Measurements from ENCODE around the gene KNDC1.

The KNDC1 gene

GRCh38 chr10:133227256-133227655 is 67.2 kb downstream of the KNDC1 start:
- no peak overlapping the region for H2BK120ac ChIP-seq (ENCODE audit: low read depth, low read length)
- H3K27ac ChIP-seq (ENCODE audit: low read length, poor library complexity, severe bottlenecking), result no peak overlapping the region
- no peak overlapping the region for H3K9ac ChIP-seq (ENCODE audit: low read length)
- H3K4me3 ChIP-seq (ENCODE audit: insufficient read depth in 1 of 2, low read depth in 1 of 2, low read length in 2 of 2), result no peak overlapping the region
- H2AFZ ChIP-seq (ENCODE audit: low read depth, low read length), result no peak overlapping the region
- H3K4me2 ChIP-seq (ENCODE audit: low read length, poor library complexity, severe bottlenecking), result no peak overlapping the region
- H2BK15ac ChIP-seq (ENCODE audit: low read depth, poor library complexity, severe bottlenecking), result no peak overlapping the region
- H3K4me1 ChIP-seq (ENCODE audit: control insufficient read depth, insufficient read depth, low read depth, low read length), result peaks cover 11% of the 10 kb centered on the region
- no peak for DNase-seq
- no peak overlapping the region for H4K8ac ChIP-seq (ENCODE audit: low read length)
- no peaks in the 10 kb centered on the region for H3K36me3 ChIP-seq (ENCODE audit: control insufficient read depth in 1 of 2, insufficient read depth in 2 of 2, low read depth in 1 of 2, low read length in 2 of 2)
- no peak overlapping the region for H3K14ac ChIP-seq (ENCODE audit: low read length in 2 of 2)
- H3K4ac ChIP-seq (ENCODE audit: low read depth in 1 of 2, low read length in 2 of 2), result no peak overlapping the region
- H2BK5ac ChIP-seq (ENCODE audit: low read depth, low read length, poor library complexity, severe bottlenecking), result no peak overlapping the region
- no peak overlapping the region for H3K23ac ChIP-seq (ENCODE audit: low read length in 2 of 2)
- H2AK5ac ChIP-seq (ENCODE audit: low read length, severe bottlenecking), result no peak overlapping the region
- H2BK12ac ChIP-seq (ENCODE audit: low read length in 2 of 2), result no peak overlapping the region
- no peaks in the 10 kb centered on the region for H3K79me1 ChIP-seq (replicated peaks; ENCODE audit: low read length, poor library complexity, severe bottlenecking)
- H3K18ac ChIP-seq (ENCODE audit: low read depth in 1 of 2, low read length in 2 of 2), result no peak overlapping the region
- peaks cover 32 to 60% of the 10 kb centered on the region in 2 experiments for H3K27me3 ChIP-seq (ENCODE audit: control insufficient read depth in 1 of 2, insufficient read depth in 1 of 2, low read length in 2 of 2)
- no peak overlapping the region for H4K91ac ChIP-seq (ENCODE audit: low read length)
- 85% methylated on average over 21 of the region's 21 CpGs for WGBS
- H3K9me3 ChIP-seq (ENCODE audit: control insufficient read depth, low read length), result no peaks in the 10 kb centered on the region

- WGBS, result 16% methylated on average over 47 of the region's 58 CpGs
- DNase-seq, result no peak
- no peak overlapping the region for H2AFZ ChIP-seq (ENCODE audit: low read depth, low read length)
- no peaks in the 10 kb centered on the region for H3K36me3 ChIP-seq (ENCODE audit: control insufficient read depth in 1 of 2, insufficient read depth in 2 of 2, low read depth in 1 of 2, low read length in 2 of 2)
- H3K4me1 ChIP-seq (ENCODE audit: control insufficient read depth, insufficient read depth, low read depth, low read length), result peaks cover 11% of the 10 kb centered on the region
- H3K27ac ChIP-seq (ENCODE audit: low read length, poor library complexity, severe bottlenecking), result no peak overlapping the region
- H4K91ac ChIP-seq (ENCODE audit: low read length), result no peak overlapping the region
- no peak overlapping the region for H3K23ac ChIP-seq (ENCODE audit: low read length in 2 of 2)
- H2BK5ac ChIP-seq (ENCODE audit: low read depth, low read length, poor library complexity, severe bottlenecking), result no peak overlapping the region
- no peaks in the 10 kb centered on the region for H3K79me1 ChIP-seq (replicated peaks; ENCODE audit: low read length, poor library complexity, severe bottlenecking)
- H3K14ac ChIP-seq (ENCODE audit: low read length in 2 of 2), result no peak overlapping the region
- no peak overlapping the region for H3K4me2 ChIP-seq (ENCODE audit: low read length, poor library complexity, severe bottlenecking)
- no peak overlapping the region for H2BK15ac ChIP-seq (ENCODE audit: low read depth, poor library complexity, severe bottlenecking)
- H3K4me3 ChIP-seq (ENCODE audit: insufficient read depth in 1 of 2, low read depth in 1 of 2, low read length in 2 of 2), result no peak overlapping the region
- no peak overlapping the region for H3K9ac ChIP-seq (ENCODE audit: low read length)
- no peak overlapping the region for H3K18ac ChIP-seq (ENCODE audit: low read depth in 1 of 2, low read length in 2 of 2)
- H2AK5ac ChIP-seq (ENCODE audit: low read length, severe bottlenecking), result no peak overlapping the region
- no peak overlapping the region for H2BK12ac ChIP-seq (ENCODE audit: low read length in 2 of 2)
- no peaks in the 10 kb centered on the region for H3K9me3 ChIP-seq (ENCODE audit: control insufficient read depth, low read length)
- H3K4ac ChIP-seq (ENCODE audit: low read depth in 1 of 2, low read length in 2 of 2), result no peak overlapping the region
- peaks cover 53 to 75% of the 10 kb centered on the region in 2 experiments for H3K27me3 ChIP-seq (ENCODE audit: control insufficient read depth in 1 of 2, insufficient read depth in 1 of 2, low read length in 2 of 2)
- no peak overlapping the region for H2BK120ac ChIP-seq (ENCODE audit: low read depth, low read length)
- no peak overlapping the region for H4K8ac ChIP-seq (ENCODE audit: low read length)
These were observed 69.4 kb downstream of the KNDC1 start for GRCh38 chr10:133229265-133230043.

GRCh38 chr10:133230044-133230361 is 70.0 kb downstream of the KNDC1 start, which contains the start of gene UTF1:
Gene UTF1, plus strand, starts transcription at chr10:133230217. Its CDS starts 72 bp downstream, at chr10:133230289.
- Histone ChIP-seq H3K9ac (ENCODE audit: low read length) (no peak within 1 kb of the TSS), H4K8ac (ENCODE audit: low read length) (no peak within 1 kb of the TSS), H3K27ac (ENCODE audit: low read length, poor library complexity, severe bottlenecking) (no peak within 1 kb of the TSS), H3K4me1 (ENCODE audit: control insufficient read depth, insufficient read depth, low read depth, low read length) (peaks cover 11% of the 10 kb centered on the region), H3K36me3 (ENCODE audit: control insufficient read depth in 1 of 2, insufficient read depth in 2 of 2, low read depth in 1 of 2, low read length in 2 of 2) (no peaks in the 10 kb centered on the region), H3K4me2 (ENCODE audit: low read length, poor library complexity, severe bottlenecking) (no peak within 1 kb of the TSS), H2AFZ (ENCODE audit: low read depth, low read length) (no peak within 1 kb of the TSS), H3K79me1 (replicated peaks; ENCODE audit: low read length, poor library complexity, severe bottlenecking) (no peaks in the 10 kb centered on the region), H3K23ac (ENCODE audit: low read length in 2 of 2) (no peak within 1 kb of the TSS), H3K4me3 (ENCODE audit: insufficient read depth in 1 of 2, low read depth in 1 of 2, low read length in 2 of 2) (no peak within 1 kb of the TSS), H3K27me3 (ENCODE audit: control insufficient read depth in 1 of 2, insufficient read depth in 1 of 2, low read length in 2 of 2) (peaks cover 53 to 70% of the 10 kb centered on the region in 2 experiments), H2BK15ac (ENCODE audit: low read depth, poor library complexity, severe bottlenecking) (no peak within 1 kb of the TSS), H3K14ac (ENCODE audit: low read length in 2 of 2) (no peak within 1 kb of the TSS), H3K9me3 (ENCODE audit: control insufficient read depth, low read length) (no peaks in the 10 kb centered on the region), H3K4ac (ENCODE audit: low read depth in 1 of 2, low read length in 2 of 2) (no peak within 1 kb of the TSS), H2BK120ac (ENCODE audit: low read depth, low read length) (no peak within 1 kb of the TSS), H2BK5ac (ENCODE audit: low read depth, low read length, poor library complexity, severe bottlenecking) (no peak within 1 kb of the TSS), H2AK5ac (ENCODE audit: low read length, severe bottlenecking) (no peak within 1 kb of the TSS), H4K91ac (ENCODE audit: low read length) (no peak within 1 kb of the TSS), H3K18ac (ENCODE audit: low read depth in 1 of 2, low read length in 2 of 2) (no peak within 1 kb of the TSS), H2BK12ac (ENCODE audit: low read length in 2 of 2) (no peak within 1 kb of the TSS)
- no CpG with 5 or more reads among the region's 49 CpGs for WGBS
- no peak for DNase-seq

- H3K4me2 ChIP-seq (ENCODE audit: low read length, poor library complexity, severe bottlenecking), result no peak overlapping the region
- no peak overlapping the region for H2AFZ ChIP-seq (ENCODE audit: low read depth, low read length)
- H3K14ac ChIP-seq (ENCODE audit: low read length in 2 of 2), result no peak overlapping the region
- H2BK15ac ChIP-seq (ENCODE audit: low read depth, poor library complexity, severe bottlenecking), result no peak overlapping the region
- H4K8ac ChIP-seq (ENCODE audit: low read length), result no peak overlapping the region
- H2BK12ac ChIP-seq (ENCODE audit: low read length in 2 of 2), result no peak overlapping the region
- H3K4me3 ChIP-seq (ENCODE audit: insufficient read depth in 1 of 2, low read depth in 1 of 2, low read length in 2 of 2), result no peak overlapping the region
- peaks cover 12% of the 10 kb centered on the region for H3K4me1 ChIP-seq (ENCODE audit: control insufficient read depth, insufficient read depth, low read depth, low read length)
- H3K27me3 ChIP-seq (ENCODE audit: control insufficient read depth in 1 of 2, insufficient read depth in 1 of 2, low read length in 2 of 2), result peaks cover 56 to 70% of the 10 kb centered on the region in 2 experiments
- no peak overlapping the region for H4K91ac ChIP-seq (ENCODE audit: low read length)
- no peak overlapping the region for H3K27ac ChIP-seq (ENCODE audit: low read length, poor library complexity, severe bottlenecking)
- H2BK5ac ChIP-seq (ENCODE audit: low read depth, low read length, poor library complexity, severe bottlenecking), result no peak overlapping the region
- H3K18ac ChIP-seq (ENCODE audit: low read depth in 1 of 2, low read length in 2 of 2), result no peak overlapping the region
- no peaks in the 10 kb centered on the region for H3K79me1 ChIP-seq (replicated peaks; ENCODE audit: low read length, poor library complexity, severe bottlenecking)
- no peak overlapping the region for H3K9ac ChIP-seq (ENCODE audit: low read length)
- no peaks in the 10 kb centered on the region for H3K9me3 ChIP-seq (ENCODE audit: control insufficient read depth, low read length)
- H2BK120ac ChIP-seq (ENCODE audit: low read depth, low read length), result no peak overlapping the region
- no peak for DNase-seq
- 16% methylated on average over 97 of the region's 122 CpGs for WGBS
- H3K36me3 ChIP-seq (ENCODE audit: control insufficient read depth in 1 of 2, insufficient read depth in 2 of 2, low read depth in 1 of 2, low read length in 2 of 2), result no peaks in the 10 kb centered on the region
- H2AK5ac ChIP-seq (ENCODE audit: low read length, severe bottlenecking), result no peak overlapping the region
- H3K4ac ChIP-seq (ENCODE audit: low read depth in 1 of 2, low read length in 2 of 2), result no peak overlapping the region
- no peak overlapping the region for H3K23ac ChIP-seq (ENCODE audit: low read length in 2 of 2)
These were observed 70.6 kb downstream of the KNDC1 start for GRCh38 chr10:133230387-133231195.
